Measurements from ENCODE around the gene UROC1.

UROC1 gene

GRCh38 chr3:126482503-126483255, 34.9 kb downstream of the UROC1 start:
- DNase-seq (ENCODE audit: insufficient read length, low spot score) (no peak), FAIRE-seq (no peak)

DNA sequence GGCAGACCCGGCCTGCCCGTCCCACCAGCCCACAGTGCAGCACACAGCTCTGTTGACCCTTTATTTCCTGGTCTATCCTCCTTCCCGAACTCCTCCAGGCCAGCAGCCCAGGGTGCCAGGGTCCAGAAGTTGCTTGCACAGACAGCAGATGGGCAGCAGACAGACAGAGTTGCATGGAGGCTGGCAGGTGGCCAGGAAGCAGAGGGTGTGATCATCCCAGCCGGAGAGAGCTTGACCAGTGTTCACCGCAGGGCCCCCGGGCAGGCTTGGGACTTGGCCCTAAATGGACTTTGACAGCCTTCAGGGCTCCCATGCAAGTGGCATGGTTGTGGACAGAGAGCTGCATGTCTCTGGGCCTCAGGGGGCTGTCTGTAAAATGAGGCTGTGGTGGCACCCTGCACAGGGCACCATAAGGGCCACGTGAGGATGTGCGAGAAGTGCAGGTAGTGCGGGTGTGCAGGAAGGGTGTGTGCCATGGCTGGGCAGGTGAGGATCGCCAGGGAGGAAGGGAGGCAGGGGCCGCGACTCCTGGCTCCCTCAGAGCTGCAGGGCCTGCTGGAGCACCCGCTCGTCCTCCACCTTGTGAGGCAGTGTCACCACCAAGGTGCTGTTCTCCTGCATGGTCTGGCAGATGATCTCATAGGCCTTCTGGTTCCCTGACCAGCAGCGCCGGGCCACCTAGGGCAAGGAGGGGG, 35.6 kb downstream of the UROC1 start:
- DNase-seq (ENCODE audit: insufficient read length, low spot score) (no peak), FAIRE-seq (no peak)

GRCh38 chr3:126480861-126481260, 36.7 kb downstream of the UROC1 start:
- no peak for DNase-seq (ENCODE audit: insufficient read length, low spot score)
- no peak for FAIRE-seq

GRCh38 chr3:126480206-126480605, 37.4 kb downstream of the UROC1 start:
- DNase-seq (ENCODE audit: insufficient read length, low spot score) (no peak), FAIRE-seq (no peak)

GRCh38 chr3:126479642-126480041, 37.9 kb downstream of the UROC1 start:
- no peak for FAIRE-seq
- DNase-seq (ENCODE audit: insufficient read length, low spot score) = no peak

- no peak for FAIRE-seq
Measured at GRCh38 chr3:126478581-126479310, 38.8 kb downstream of the UROC1 start.

DNA sequence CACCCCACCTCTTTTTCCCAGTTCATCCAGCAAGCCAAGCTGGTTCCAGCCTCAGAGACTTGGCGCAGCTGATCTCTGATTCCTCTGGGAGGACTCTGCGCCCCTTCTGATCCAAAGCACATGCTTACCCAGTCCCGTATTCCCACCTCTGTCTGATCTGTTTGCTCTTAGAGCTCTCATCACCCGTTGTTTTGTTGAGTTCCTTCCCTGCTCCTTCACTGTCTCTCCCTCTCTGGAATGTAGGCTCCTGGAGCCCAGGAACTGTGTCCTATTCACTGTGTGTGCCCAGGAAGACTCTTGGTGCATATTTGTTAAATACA, 40.6 kb downstream of the UROC1 start:
- FAIRE-seq = no peak
- DNase-seq (ENCODE audit: insufficient read length, low spot score) = no peak

More at GRCh38 chr3:126478581-126479310, 38.8 kb downstream of the UROC1 start:
- DNase-seq (ENCODE audit: insufficient read length, low spot score) = no peak

- DNase-seq (ENCODE audit: insufficient read length, low spot score) (peak; percentile 74), FAIRE-seq (peak; percentile 58)
Measured at GRCh38 chr3:126476166-126477060, 41.2 kb downstream of the UROC1 start.

DNA sequence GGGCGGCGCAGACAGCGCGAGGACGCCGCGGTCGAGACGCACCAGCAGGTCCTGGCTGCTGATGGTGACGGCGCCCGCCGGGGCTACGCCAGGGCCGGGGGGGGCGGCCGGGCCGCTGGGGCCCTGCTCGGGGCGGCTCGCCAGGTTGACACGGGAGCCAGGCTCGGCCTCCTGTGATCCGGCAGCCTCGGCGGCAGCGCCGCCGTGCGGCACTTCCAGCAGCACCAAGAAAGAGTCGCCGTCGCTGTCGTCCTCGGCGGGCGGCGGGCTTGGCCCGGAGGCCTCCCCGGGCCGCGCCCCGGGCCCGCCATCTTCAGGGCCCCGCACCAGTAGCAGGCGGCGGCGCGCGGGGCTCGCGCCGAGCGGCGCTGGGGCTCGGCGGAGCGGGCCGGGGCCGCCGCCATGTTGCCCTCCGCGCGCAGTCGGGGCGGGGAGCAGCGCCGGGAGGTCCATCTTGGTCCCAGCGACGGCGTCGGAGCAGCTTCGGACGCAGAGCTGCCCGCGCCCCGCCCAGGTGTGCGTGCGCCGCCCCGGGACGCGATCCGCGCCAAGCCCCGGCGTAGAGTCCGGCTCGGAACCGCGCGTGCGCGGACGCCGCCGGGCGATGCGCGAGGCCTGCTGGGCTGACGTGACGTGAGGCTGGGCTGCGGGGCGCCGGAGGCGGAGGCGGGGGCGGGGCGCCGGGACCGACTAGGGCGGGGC, 42.0 kb downstream of the UROC1 start, which contains the start of gene ZXDC:
TSS of gene ZXDC (minus strand) at position 479 of the 702 bp plus-strand sequence. CDS start at position 453, 26 bp downstream.
- DNase-seq (ENCODE audit: insufficient read length, low spot score) (peak; percentile 99), FAIRE-seq (peak; percentile 97)

DNA sequence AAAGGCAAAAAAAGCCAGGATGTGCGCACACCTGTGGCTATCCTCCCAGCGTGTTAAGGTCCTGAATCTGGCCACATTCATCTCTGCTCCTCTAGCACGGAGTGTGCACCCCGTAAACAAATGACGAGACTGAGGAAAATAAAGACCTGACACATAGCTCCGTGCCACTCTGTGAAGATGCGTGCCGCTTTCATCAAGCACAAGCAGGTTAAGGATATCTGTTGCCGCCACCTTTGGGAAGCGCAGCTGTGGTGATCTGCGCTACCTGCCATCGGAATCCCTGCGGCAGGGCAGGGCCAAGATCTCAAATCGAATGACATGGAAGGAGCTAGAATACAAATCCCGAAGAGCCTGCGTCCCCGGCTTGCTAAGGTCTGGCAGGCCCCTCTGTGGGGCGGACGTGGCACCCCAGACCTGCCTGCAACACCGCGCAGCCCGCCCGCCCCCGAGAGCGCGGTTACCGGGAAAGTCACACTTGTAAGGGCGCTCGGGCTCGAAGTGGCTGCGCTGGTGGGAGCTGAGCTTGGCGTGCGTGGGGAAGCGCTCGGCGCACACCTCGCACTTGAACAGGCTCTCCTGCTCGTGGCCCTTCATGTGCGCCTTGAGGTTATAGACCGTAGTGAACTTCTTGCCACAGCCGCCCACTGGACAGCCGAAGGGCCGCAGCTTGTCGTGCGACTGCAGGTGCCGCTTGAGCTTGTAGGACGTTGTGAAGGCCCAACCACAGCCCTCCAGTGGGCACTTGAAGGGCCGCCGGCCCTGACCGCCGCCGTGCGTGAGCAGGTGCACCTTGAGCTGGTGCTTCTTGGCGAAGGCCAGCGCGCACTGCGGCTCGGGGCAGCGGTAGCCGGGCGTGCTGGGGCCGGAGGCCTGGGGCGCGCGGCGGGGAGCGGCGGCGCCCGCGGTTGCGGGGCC, 42.8 kb downstream of the UROC1 start:
- FAIRE-seq (no peak), DNase-seq (ENCODE audit: insufficient read length, low spot score) (peak; percentile 23)

GRCh38 chr3:126473292-126474168, 44.0 kb downstream of the UROC1 start:
- FAIRE-seq = no peak
- DNase-seq (ENCODE audit: insufficient read length, low spot score) = no peak

- FAIRE-seq = no peak
- DNase-seq (ENCODE audit: insufficient read length, low spot score) = peak; percentile 46
Measured at GRCh38 chr3:126472277-126473006, 45.1 kb downstream of the UROC1 start.

DNA sequence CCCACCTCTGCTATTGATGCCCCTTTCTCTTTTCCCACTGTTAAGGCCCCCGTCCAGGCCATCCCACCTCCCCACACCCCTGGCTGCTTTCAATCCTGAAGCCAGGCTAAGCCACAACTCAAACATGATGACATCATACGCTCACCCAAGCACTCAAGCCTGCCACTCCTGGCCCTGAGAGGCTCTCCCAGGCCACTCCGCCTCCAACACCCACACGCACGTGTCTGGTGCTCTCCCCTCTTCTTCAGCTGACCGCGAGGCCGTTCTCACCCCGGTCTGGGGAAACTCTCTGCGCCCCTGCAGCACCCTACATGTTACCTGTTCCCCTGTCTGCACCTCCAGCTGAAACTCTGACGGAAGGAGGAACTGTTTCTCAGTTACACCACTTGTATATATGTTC, 48.1 kb downstream of the UROC1 start:
- no peak for DNase-seq (ENCODE audit: insufficient read length, low spot score)
- FAIRE-seq = no peak

DNA sequence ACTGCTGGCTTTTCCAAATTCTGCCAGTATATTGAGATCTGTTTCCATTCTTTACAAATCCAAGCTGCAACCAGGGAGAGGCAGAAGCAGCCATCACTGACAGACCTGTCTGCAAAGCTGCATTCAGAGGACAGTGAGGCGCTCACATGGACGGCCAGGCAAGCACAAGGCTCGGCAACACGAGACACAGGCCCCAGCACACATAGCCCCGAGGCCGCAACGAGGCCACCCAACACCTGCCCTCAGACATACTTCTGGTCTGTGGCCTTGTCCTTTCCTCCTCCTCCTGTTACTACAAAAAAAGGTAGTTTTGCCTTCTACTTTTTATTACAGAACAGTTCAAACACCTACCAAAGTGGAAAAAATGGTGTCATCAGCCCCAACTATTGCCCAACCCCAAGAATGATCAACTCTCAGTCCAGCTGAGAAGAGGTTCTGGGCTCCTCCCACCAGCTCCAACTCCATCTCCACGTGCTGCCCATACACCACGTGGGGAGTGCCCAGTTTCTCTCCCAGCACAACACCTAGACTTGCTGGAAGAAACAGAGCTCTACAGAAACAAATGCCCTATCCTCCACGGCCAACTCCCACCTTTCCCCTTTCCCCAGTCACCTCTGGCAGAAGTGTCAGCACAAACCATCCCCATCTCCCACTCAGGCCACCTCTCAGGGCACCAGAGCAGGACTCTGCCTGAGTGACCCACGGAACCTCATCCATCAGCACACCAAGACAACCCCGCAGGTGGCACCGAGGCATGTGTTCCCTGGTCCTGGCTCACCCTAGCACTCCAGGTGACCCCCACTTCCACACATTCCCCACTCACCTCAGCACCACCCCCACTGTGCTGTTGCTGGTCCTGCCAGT, 49.3 kb downstream of the UROC1 start:
- DNase-seq (ENCODE audit: insufficient read length, low spot score) (no peak), FAIRE-seq (no peak)

GRCh38 chr3:126467611-126467955, 50.0 kb downstream of the UROC1 start:
- DNase-seq (ENCODE audit: insufficient read length, low spot score) (no peak), FAIRE-seq (no peak)

- DNase-seq (ENCODE audit: insufficient read length, low spot score) = no peak
- no peak for FAIRE-seq
Measured at GRCh38 chr3:126466886-126467610, 50.5 kb downstream of the UROC1 start.

Measured in HTR-8/SVneo (cell line).